Measurements from ENCODE around the gene MAP3K10. TPM values are rescaled to one million over a fixed set of nuclear protein-coding genes. Genes with fewer than 3 reads are reported as not detected.

The MAP3K10 gene
- total and polyA plus RNA-seq, 2 of the 4 experiments (the other 2 are of a cell fraction) = 1.8 to 5.5 TPM

DNA sequence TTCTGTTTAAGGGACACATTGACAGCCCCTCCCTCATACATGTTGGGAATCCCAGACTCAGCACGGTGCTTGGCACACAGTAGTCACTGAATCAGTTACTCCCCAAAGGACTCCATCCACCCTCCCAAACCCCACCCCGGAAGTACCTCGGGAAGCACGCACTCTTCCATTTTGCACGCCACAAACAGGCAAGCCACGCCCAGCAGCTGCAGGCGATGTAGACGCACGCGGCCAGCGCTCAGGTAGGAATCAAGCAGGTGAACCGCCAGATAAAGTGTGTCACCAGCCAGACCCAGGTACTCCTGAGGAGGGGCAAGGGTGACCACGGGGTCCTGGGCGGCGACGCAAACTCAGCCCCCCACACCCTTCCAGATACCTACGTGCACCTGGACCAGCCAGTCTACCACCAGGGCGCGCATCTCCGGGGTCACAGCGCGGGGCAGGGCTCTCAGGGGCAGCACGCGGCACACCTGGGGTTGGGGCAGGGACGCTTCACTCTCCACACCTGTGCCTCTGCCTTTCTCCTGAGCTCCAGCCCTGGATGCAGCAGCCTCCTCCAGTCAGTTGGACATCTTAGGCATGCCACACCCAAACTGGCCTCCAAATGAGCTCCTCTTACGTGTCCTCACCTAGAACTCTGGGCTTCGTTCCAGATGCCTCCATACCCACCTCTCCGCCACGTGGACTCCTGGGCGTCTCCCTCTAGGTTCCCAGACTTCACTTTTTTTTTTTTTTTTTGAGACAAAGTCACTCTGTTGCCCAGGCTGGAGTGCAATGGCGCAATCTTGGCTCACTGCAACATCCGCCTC lies 33.3 kb downstream of the MAP3K10 start:
- no peaks in the 10 kb centered on the region for H4K20me1 ChIP-seq (ENCODE audit: insufficient read depth, low read length)
- no peak overlapping the region for H4K91ac ChIP-seq (ENCODE audit: insufficient read depth, low read depth, low read length)
- peaks cover 12% of the 10 kb centered on the region for H3K9me1 ChIP-seq (ENCODE audit: insufficient read depth, low read length)
- peaks cover 5% of the 10 kb centered on the region for H3K4me1 ChIP-seq (ENCODE audit: control insufficient read depth, insufficient read depth, low read length)
- H2AK9ac ChIP-seq (replicated peaks; ENCODE audit: low read depth, low read length, poor library complexity) = no peak overlapping the region
- no peak overlapping the region for H3K14ac ChIP-seq (replicated peaks; ENCODE audit: low read depth, low read length)
- H3K36me3 ChIP-seq (ENCODE audit: control insufficient read depth, insufficient read depth, low read length) = no peaks in the 10 kb centered on the region
- ATAC-seq (ENCODE audit: low read depth) (no peak), DNase-seq (no peak)
- no TSS peak for BruUV-seq (replicated peaks)
- H3K9ac ChIP-seq (ENCODE audit: low read depth, low read length) = no peak overlapping the region
- no peak overlapping the region for H2BK15ac ChIP-seq (ENCODE audit: low read depth, low read length)
- no peak overlapping the region for H4K5ac ChIP-seq (ENCODE audit: low read depth, low read length)
- in situ Hi-C loops (cut with MboI; ENCODE audit: low sequenced_read_pairs) (loop anchor here (5.0 kb wide), 1 partner anchor 82 kb away; no protein-coding TSS in a partner anchor), dilution Hi-C loops (cut with HindIII; ENCODE audit: low sequenced_read_pairs, unreplicated experiment) (no loop called here), intact Hi-C loops (cut with micrococcal nuclease) (no loop called here)
- peak overlapping the region; percentile 47 for H2AFZ ChIP-seq (replicated peaks; ENCODE audit: low read length, poor library complexity)
- no peaks in the 10 kb centered on the region for H3K27me3 ChIP-seq (ENCODE audit: control insufficient read depth, insufficient read depth, low read length)
- no peak overlapping the region for H2BK5ac ChIP-seq (ENCODE audit: low read depth, low read length, poor library complexity, severe bottlenecking)
- no peaks in the 10 kb centered on the region for H3K79me1 ChIP-seq (ENCODE audit: low read depth in 1 of 2, low read length in 2 of 2)
- no peak overlapping the region for H2AK5ac ChIP-seq (ENCODE audit: low read depth, low read length)
- H3K4ac ChIP-seq (ENCODE audit: low read depth, low read length) = no peak overlapping the region
- H3K18ac ChIP-seq (ENCODE audit: low read depth, low read length) = no peak overlapping the region
- no peak overlapping the region for H3K4me2 ChIP-seq (ENCODE audit: low read depth, low read length)
- no peak overlapping the region for H3K56ac ChIP-seq (ENCODE audit: extremely low read depth, insufficient read depth, low read length)
- TF ChIP-seq POLR2A (IDR thresholded peaks at IDR 0.05; ENCODE audit: low read depth, low read length) = no peak
- TF ChIP-seq, protein P1, sequence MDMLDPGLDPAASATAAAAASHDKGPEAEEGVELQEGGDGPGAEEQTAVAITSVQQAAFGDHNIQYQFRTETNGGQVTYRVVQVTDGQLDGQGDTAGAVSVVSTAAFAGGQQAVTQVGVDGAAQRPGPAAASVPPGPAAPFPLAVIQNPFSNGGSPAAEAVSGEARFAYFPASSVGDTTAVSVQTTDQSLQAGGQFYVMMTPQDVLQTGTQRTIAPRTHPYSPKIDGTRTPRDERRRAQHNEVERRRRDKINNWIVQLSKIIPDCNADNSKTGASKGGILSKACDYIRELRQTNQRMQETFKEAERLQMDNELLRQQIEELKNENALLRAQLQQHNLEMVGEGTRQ (IDR thresholded peaks at IDR 0.05; ENCODE audit: low read depth, low read length) = no peak
- no peak for TF ChIP-seq NFE2L2 (IDR thresholded peaks at IDR 0.05; ENCODE audit: low read depth, low read length)
- TF ChIP-seq RCOR1 (IDR thresholded peaks at IDR 0.05; ENCODE audit: insufficient replicate concordance, low read length) = no peak
- no peak for TF ChIP-seq RAD21 (IDR thresholded peaks at IDR 0.05; ENCODE audit: low read length)
- no peak for TF ChIP-seq SMC3 (IDR thresholded peaks at IDR 0.05; ENCODE audit: low read depth, low read length)
- ChIA-PET CTCF (no interaction called here), POLR2A (ENCODE audit: unreplicated experiment) (no interaction called here)
- H2BK20ac ChIP-seq (ENCODE audit: low read depth, low read length) = no peak overlapping the region
- H3K23ac ChIP-seq (ENCODE audit: low read depth, low read length) = no peak overlapping the region
- H3K27ac ChIP-seq (ENCODE audit: insufficient read depth, low read length) = no peak overlapping the region
- WGBS, 2 experiments (ENCODE audit: extremely low coverage in 2 of 2, insufficient read length in 1 of 2) = 81% methylated on average over 20 of the region's 32 CpGs; no CpG with 5 or more reads in 1 of the 2 experiments
- H3K4me3 ChIP-seq (ENCODE audit: insufficient read depth, low read depth, low read length) = no peak overlapping the region
- no peaks in the 10 kb centered on the region for H3K9me3 ChIP-seq (ENCODE audit: control insufficient read depth, insufficient read depth, low read length)
- no peak overlapping the region for H4K8ac ChIP-seq (ENCODE audit: low read depth in 2 of 2, low read length in 2 of 2)
- H2BK120ac ChIP-seq (ENCODE audit: low read depth, low read length) = no peak overlapping the region
